Progenitor cell of endocrine pancreas (in vitro differentiated cells): ENCODE results near the gene SPATA6L. TPM values are rescaled to one million over a fixed set of nuclear protein-coding genes. Genes with fewer than 3 reads are reported as not detected.

ENCODE experiments used
- DNase-seq: peaks from one replicate; pipeline ENCODE4 v3.0.0; 2021; ENCODE audit warnings: low spot score; ENCODE audit not compliant: unreplicated experiment
- H3K27ac Mint-ChIP-seq: 2 replicates; pipeline ENCODE4 v1.8.0; 2021; ENCODE audit warnings: mild to moderate bottlenecking, moderate library complexity, mixed read lengths
- H3K27me3 Mint-ChIP-seq: 2 replicates; pipeline ENCODE4 v1.8.0; 2021; ENCODE audit warnings: mixed read lengths
- H3K36me3 Mint-ChIP-seq: 2 replicates; pipeline ENCODE4 v1.8.0; 2022; ENCODE audit warnings: mixed read lengths; ENCODE audit not compliant: insufficient read depth
- H3K4me1 Mint-ChIP-seq: 2 replicates; pipeline ENCODE4 v1.8.0; 2021; ENCODE audit warnings: low read depth, mixed read lengths
- H3K4me3 Mint-ChIP-seq: 2 replicates; pipeline ENCODE4 v1.8.0; 2021; ENCODE audit warnings: low read depth, mild to moderate bottlenecking, moderate library complexity, mixed read lengths
- H3K9me3 Mint-ChIP-seq: 2 replicates; pipeline ENCODE4 v1.8.0; 2021; ENCODE audit warnings: low read depth, mixed read lengths
- CTCF ChIP-seq: fragments of 200-600 bp; sonication (generic); IDR thresholded peaks from one replicate; pipeline ENCODE4 v1.5.0; 2021; ENCODE audit warnings: antibody characterized with exemption, mild to moderate bottlenecking; ENCODE audit not compliant: unreplicated experiment
- total RNA-seq: library from RNA; stranded (reverse); gene quantifications from 2 replicates; pipeline ENCODE4 v1.2.1, GENCODE V29; 2021

The SPATA6L gene
- total RNA-seq, 1 donor from 2014 or later: 7.1 TPM

- no peak for TF ChIP-seq CTCF
- DNase-seq: no peak
- H3K4me1 Mint-ChIP-seq: peaks cover 7% of the 10 kb centered on the region
- no peaks in the 10 kb centered on the region for H3K27me3 Mint-ChIP-seq
- H3K9me3 Mint-ChIP-seq: no peaks in the 10 kb centered on the region
- no peak overlapping the region for H3K27ac Mint-ChIP-seq
- no peak overlapping the region for H3K4me3 Mint-ChIP-seq
- no peaks in the 10 kb centered on the region for H3K36me3 Mint-ChIP-seq
Measured at GRCh38 chr9:4678679-4679267, 12.5 kb upstream of the SPATA6L start.

GRCh38 chr9:4677392-4677791 lies 11.1 kb upstream of the SPATA6L start:
- no peaks in the 10 kb centered on the region for H3K27me3 Mint-ChIP-seq

GRCh38 chr9:4674783-4675182 lies 8.5 kb upstream of the SPATA6L start:
- DNase-seq: no peak
- no peaks in the 10 kb centered on the region for H3K27me3 Mint-ChIP-seq
- H3K36me3 Mint-ChIP-seq: no peaks in the 10 kb centered on the region
- no peaks in the 10 kb centered on the region for H3K9me3 Mint-ChIP-seq
- H3K4me3 Mint-ChIP-seq: no peak overlapping the region
- H3K4me1 Mint-ChIP-seq: peaks cover 5% of the 10 kb centered on the region
- H3K27ac Mint-ChIP-seq: no peak overlapping the region
- no peak for TF ChIP-seq CTCF

More at GRCh38 chr9:4677392-4677791, 11.1 kb upstream of the SPATA6L start:
- no peak for DNase-seq
- Mint-ChIP-seq H3K4me3 (no peak overlapping the region), H3K9me3 (no peaks in the 10 kb centered on the region), H3K36me3 (no peaks in the 10 kb centered on the region), H3K4me1 (peaks cover 7% of the 10 kb centered on the region), H3K27ac (no peak overlapping the region)
- no peak for TF ChIP-seq CTCF

- no peaks in the 10 kb centered on the region for H3K9me3 Mint-ChIP-seq
- no peak for TF ChIP-seq CTCF
- no peak overlapping the region for H3K4me3 Mint-ChIP-seq
- no peak for DNase-seq
- H3K4me1 Mint-ChIP-seq: peaks cover 8% of the 10 kb centered on the region
- no peak overlapping the region for H3K27ac Mint-ChIP-seq
- no peaks in the 10 kb centered on the region for H3K36me3 Mint-ChIP-seq
- H3K27me3 Mint-ChIP-seq: no peaks in the 10 kb centered on the region
Measured at GRCh38 chr9:4671737-4672136, 5.5 kb upstream of the SPATA6L start.

- H3K4me3 Mint-ChIP-seq: no peak overlapping the region
- H3K27me3 Mint-ChIP-seq: no peaks in the 10 kb centered on the region
- TF ChIP-seq CTCF: no peak
- no peaks in the 10 kb centered on the region for H3K36me3 Mint-ChIP-seq
- peaks cover 15% of the 10 kb centered on the region for H3K4me1 Mint-ChIP-seq
- no peaks in the 10 kb centered on the region for H3K9me3 Mint-ChIP-seq
- no peak overlapping the region for H3K27ac Mint-ChIP-seq
- no peak for DNase-seq
Measured at GRCh38 chr9:4670591-4670990, 4.3 kb upstream of the SPATA6L start.
